GM23248 (cell line): ENCODE measurements around the gene ARFIP2.

Source experiments
- EZH2 ChIP-seq: fragments of 200-600 bp; sonication (generic); IDR thresholded peaks from 2 replicates; pipeline ENCODE4 v1.6.1; 2018; ENCODE audit warnings: antibody characterized with exemption, mild to moderate bottlenecking; ENCODE audit not compliant: insufficient read depth, poor library complexity, severe bottlenecking
- EZH2phosphoT487 ChIP-seq: fragments of 200-600 bp; sonication (generic); IDR thresholded peaks from 2 replicates; pipeline ENCODE4 v1.6.1; 2018; ENCODE audit warnings: antibody characterized with exemption, moderate library complexity, mild to moderate bottlenecking, low read depth; ENCODE audit not compliant: insufficient read depth

DNA sequence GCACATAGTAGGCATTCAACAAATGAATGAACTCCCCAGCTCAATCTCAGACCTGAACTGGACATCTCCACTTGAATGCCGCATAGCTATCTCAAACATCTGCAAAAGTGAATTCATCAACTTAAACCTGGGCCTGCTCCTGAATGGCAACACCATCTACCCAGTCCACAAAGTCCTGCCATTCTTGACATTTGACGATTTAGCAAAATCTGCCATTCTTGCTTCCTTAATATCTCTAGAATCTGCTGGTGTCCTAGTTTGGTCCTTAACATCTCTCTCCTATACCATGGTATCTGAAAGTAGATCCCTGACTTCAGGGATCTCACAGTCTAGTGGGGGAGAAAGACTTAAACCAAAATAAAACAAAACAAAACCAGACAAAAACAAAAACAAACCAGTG lies 28.0 kb downstream of the ARFIP2 start:
- TF ChIP-seq EZH2 (no peak), EZH2phosphoT487 (no peak)
